Body of pancreas (tissue), 4 donors: Measurements from ENCODE around the gene STAB1. TPM values are rescaled to one million over a fixed set of nuclear protein-coding genes. Genes with fewer than 3 reads are reported as not detected.

Experiments used
- ATAC-seq: fragments of 150-250 bp; one replicate; pipeline ENCODE4 v1.9.1; 2016
- DNase-seq, 4 donors: peaks; one replicate each; pipeline ENCODE4 v3.0.0-alpha.2; 2019
- H3K27ac ChIP-seq, 4 donors: fragments of 200-600 bp; sonication (generic); 1 replicate in 3 of 4; 2 replicates in 1 of 4; pipeline versions ENCODE4 v1.5.1 to v1.6.1; 2016 to 2019; ENCODE audit warnings: mild to moderate bottlenecking in 1 of 4, mixed read lengths in 1 of 4, moderate library complexity in 1 of 4
- H3K27me3 ChIP-seq, 2 donors: fragments of 200-600 bp; sonication (generic); one replicate each; pipeline ENCODE4 v1.6.0; 2016; ENCODE audit warnings: mild to moderate bottlenecking in 1 of 2
- H3K36me3 ChIP-seq, 2 donors: fragments of 200-600 bp; sonication (generic); replicated peaks in 1 of 2; 2 replicates each; pipeline ENCODE4 v1.5.1; 2016; ENCODE audit warnings: low read depth in 2 of 2; ENCODE audit not compliant: insufficient read depth in 1 of 2
- H3K4me1 ChIP-seq: fragments of 200-600 bp; sonication (generic); one replicate; pipeline ENCODE4 v1.6.0; 2016
- H3K4me3 ChIP-seq, 2 donors: fragments of 200-600 bp; sonication (generic); 1 replicate in 1 of 2; 2 replicates in 1 of 2; pipeline ENCODE4 v1.5.1; 2016 to 2019
- H3K9me3 ChIP-seq, 3 donors: fragments of 200-600 bp; sonication (generic); 1 replicate in 2 of 3; 2 replicates in 1 of 3; pipeline ENCODE4 v1.5.1; 2016
- POLR2A ChIP-seq, 3 donors: fragments of 450-650 bp; IDR thresholded peaks; one replicate each; pipeline ENCODE4 v1.6.1; 2016; ENCODE audit warnings: antibody characterized with exemption in 3 of 3, mild to moderate bottlenecking in 2 of 3
- WGBS, 2 donors: methylation state at CpG; one replicate each; pipeline ENCODE4 v1.1.5; 2017; 5-methylcytosine and 5-hydroxymethylcytosine counted together
- intact Hi-C: fragments of 100-400 bp; cut with DNase I; formaldehyde crosslinking; loops from one replicate; pipeline ENCODE4 v1.15.1; 2023
- total RNA-seq, 2 donors: library from RNA; depleted of rRNA; stranded (reverse); fragments of >200 nt; gene quantifications; one replicate each; pipeline ENCODE4 v1.1.0, GENCODE V29; 2016
- TF ChIP-seq, protein P1 (sequence below), 7 experiments: fragments of 450-650 bp in 4 of 7; fragments of 200-600 bp in 3 of 7; sonication (generic) in 3 of 7; IDR thresholded peaks; one replicate each; pipeline ENCODE4 v1.5.1; 2016 to 2019; ENCODE audit warnings: antibody characterized with exemption in 7 of 7

The STAB1 gene
- total RNA-seq, 2 donors from 2014 or later, result 50.4 to 55.3 TPM

DNA sequence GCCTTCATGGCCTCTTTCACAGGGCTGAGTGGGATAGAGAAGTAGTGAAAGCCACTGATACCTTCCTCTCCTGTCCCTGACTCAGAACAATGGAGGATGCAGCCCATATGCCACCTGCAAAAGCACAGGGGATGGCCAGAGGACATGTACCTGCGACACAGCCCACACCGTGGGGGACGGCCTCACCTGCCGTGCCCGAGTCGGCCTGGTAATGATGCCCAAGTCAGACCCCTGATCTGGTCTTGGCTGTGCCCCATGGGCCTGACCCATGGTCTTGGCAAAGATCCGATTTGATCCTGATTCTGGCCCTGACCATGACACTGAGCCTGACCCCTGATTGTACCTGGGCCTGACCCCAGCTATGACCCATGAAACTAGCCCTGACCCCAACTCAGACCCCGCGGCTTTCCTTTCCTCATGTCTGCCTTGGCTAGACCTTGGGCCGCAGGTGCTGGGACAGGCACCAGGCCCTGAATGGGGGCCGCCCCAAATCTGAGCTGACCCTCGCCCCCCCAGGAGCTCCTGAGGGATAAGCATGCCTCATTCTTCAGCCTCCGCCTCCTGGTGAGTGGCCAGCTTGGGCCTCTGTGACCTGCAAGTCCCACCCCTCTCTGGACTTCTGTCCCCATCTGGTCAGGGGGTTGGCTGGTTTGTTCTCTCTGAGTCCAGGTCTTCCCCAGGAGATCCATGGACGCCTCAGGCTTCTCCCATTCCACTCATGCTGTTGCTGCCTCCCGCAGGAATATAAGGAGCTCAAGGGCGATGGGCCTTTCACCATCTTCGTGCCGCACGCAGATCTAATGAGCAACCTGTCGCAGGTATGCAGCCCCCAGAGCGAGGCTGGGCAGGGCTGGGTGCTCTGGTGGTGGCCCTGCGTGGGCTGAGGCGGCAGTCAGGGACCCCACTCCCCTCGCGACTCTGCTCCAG, 22.9 kb downstream of the STAB1 start:
- Histone ChIP-seq H3K36me3 (no peaks in the 10 kb centered on the region), H3K27ac (no peak overlapping the region), H3K4me3 (no peak overlapping the region), H3K9me3 (no peaks in the 10 kb centered on the region), H3K4me1 (no peaks in the 10 kb centered on the region), H3K27me3 (no peaks in the 10 kb centered on the region)
- intact Hi-C loops, result no loop called here
- TF ChIP-seq, protein P1, sequence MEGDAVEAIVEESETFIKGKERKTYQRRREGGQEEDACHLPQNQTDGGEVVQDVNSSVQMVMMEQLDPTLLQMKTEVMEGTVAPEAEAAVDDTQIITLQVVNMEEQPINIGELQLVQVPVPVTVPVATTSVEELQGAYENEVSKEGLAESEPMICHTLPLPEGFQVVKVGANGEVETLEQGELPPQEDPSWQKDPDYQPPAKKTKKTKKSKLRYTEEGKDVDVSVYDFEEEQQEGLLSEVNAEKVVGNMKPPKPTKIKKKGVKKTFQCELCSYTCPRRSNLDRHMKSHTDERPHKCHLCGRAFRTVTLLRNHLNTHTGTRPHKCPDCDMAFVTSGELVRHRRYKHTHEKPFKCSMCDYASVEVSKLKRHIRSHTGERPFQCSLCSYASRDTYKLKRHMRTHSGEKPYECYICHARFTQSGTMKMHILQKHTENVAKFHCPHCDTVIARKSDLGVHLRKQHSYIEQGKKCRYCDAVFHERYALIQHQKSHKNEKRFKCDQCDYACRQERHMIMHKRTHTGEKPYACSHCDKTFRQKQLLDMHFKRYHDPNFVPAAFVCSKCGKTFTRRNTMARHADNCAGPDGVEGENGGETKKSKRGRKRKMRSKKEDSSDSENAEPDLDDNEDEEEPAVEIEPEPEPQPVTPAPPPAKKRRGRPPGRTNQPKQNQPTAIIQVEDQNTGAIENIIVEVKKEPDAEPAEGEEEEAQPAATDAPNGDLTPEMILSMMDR (IDR thresholded peaks at IDR 0.05), result no peak
- no peak for TF ChIP-seq POLR2A (IDR thresholded peaks at IDR 0.05)
- WGBS, 2 donors, result 91 to 92% methylated on average over 13 to 21 of the region's 25 CpGs
- ATAC-seq, result no peak
- DNase-seq, result no peak

DNA sequence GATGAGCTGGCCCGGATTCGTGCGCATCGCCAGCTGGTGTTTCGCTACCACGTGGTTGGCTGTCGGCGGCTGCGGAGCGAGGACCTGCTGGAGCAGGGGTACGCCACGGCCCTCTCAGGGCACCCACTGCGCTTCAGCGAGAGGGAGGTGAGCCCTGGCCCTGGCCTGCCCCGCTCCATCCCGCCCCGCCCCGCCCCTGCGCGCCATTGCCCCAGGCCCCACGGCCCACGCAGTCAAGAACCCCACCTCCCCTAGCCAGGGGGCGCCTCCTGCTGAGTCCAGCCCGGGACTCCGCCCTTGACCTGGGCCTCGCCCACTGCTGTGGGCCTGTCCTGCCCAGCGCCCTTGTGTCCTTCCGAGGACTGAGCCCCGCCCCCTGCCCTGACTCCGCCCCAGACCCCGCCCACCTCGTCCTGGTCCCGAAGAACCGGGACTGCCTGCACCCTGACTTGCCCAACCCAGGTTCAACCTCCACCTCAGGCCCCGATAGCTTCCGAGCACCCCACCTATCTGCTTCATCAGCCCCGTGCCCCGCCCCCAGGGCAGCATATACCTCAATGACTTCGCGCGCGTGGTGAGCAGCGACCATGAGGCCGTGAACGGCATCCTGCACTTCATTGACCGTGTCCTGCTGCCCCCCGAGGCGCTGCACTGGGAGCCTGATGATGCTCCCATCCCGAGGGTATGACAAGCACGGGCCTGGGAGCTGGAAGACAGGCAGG, 23.7 kb downstream of the STAB1 start:
- Histone ChIP-seq H3K27ac (no peak overlapping the region), H3K4me3 (no peak overlapping the region), H3K9me3 (no peaks in the 10 kb centered on the region), H3K27me3 (no peaks in the 10 kb centered on the region), H3K36me3 (no peaks in the 10 kb centered on the region), H3K4me1 (no peaks in the 10 kb centered on the region)
- ATAC-seq, result no peak
- TF ChIP-seq, protein P1 (IDR thresholded peaks at IDR 0.05), result no peak
- TF ChIP-seq POLR2A (IDR thresholded peaks at IDR 0.05), result no peak
- DNase-seq, result no peak
- intact Hi-C loops, result no loop called here
- 59 to 81% methylated on average over 15 to 36 of the region's 50 CpGs for WGBS, 2 donors

DNA sequence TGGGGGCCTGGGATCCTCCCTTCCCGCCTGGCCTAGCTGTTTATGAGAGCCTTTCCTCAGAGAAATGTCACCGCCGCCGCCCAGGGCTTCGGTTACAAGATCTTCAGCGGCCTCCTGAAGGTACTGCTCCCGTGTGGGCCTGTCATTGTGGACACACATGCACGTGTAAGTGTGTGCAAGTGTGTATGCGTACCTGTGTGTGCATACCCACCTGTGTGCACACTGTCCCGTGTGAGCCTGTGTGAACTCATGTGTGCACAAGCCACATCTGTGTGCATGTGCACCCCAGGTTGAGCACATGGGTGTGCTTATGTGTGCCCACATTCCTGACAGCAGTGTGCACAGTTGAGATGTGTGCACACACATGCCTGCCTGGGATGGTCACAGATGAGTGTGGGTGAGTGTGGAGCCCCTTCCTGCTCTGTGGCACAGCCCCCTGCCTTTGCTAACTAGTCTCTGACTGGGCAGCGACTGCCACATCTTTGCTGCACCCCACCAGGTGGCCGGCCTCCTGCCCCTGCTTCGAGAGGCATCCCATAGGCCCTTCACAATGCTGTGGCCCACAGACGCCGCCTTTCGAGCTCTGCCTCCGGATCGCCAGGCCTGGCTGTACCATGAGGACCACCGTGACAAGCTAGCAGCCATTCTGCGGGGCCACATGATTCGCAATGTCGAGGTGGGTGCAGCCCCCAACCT, 24.5 kb downstream of the STAB1 start:
- no peaks in the 10 kb centered on the region for H3K36me3 ChIP-seq
- no peak overlapping the region for H3K27ac ChIP-seq
- DNase-seq (no peak), ATAC-seq (no peak)
- intact Hi-C loops, result no loop called here
- TF ChIP-seq POLR2A (IDR thresholded peaks at IDR 0.05), result no peak
- TF ChIP-seq, protein P1 (IDR thresholded peaks at IDR 0.05), result no peak
- WGBS, 2 donors, result 89 to 93% methylated on average over 6 to 21 of the region's 22 CpGs
- H3K27me3 ChIP-seq, result no peaks in the 10 kb centered on the region
- no peaks in the 10 kb centered on the region for H3K9me3 ChIP-seq
- no peak overlapping the region for H3K4me3 ChIP-seq
- H3K4me1 ChIP-seq, result no peaks in the 10 kb centered on the region

DNA sequence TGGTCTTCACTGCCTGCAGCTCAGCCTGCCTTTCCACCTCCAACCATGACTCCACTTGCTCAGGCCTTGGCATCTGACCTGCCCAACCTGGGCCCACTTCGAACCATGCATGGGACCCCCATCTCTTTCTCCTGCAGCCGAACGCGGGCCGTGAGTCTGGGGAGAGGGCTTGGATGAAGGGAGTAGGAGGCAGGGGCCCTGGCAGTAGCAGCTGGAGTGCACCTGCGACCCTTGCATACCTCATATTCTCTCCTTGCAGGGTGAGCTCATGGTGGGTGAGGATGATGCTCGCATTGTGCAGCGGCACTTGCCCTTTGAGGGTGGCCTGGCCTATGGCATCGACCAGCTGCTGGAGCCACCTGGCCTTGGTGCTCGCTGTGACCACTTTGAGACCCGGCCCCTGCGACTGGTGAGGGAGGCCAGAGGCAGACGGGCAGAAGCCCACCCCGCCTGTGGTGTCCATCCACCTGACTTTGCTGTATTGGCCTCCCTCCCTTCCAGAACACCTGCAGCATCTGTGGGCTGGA, 25.1 kb downstream of the STAB1 start:
- intact Hi-C loops, result no loop called here
- no peak for TF ChIP-seq POLR2A (IDR thresholded peaks at IDR 0.05)
- Histone ChIP-seq H3K4me3 (no peak overlapping the region), H3K36me3 (no peaks in the 10 kb centered on the region), H3K9me3 (no peaks in the 10 kb centered on the region), H3K27me3 (no peaks in the 10 kb centered on the region), H3K27ac (no peak overlapping the region), H3K4me1 (peaks cover 2% of the 10 kb centered on the region)
- DNase-seq, result no peak
- no peak for ATAC-seq
- 86 to 90% methylated on average over 5 to 14 of the region's 14 CpGs for WGBS, 2 donors
